K562 (cell line): ENCODE data around the gene ELOB.

Experiments used
- CEBPB ChIP-seq: fragments of 450-650 bp; IDR thresholded peaks from 2 replicates; pipeline ENCODE4 v1.6.1; 2016; ENCODE audit warnings: missing genetic modification characterization, missing compliant biosample characterization
- MLLT1 ChIP-seq, 2 experiments: fragments of 450-650 bp; IDR thresholded peaks; 2 replicates each; pipeline ENCODE4 v1.6.1; 2016
- POLR2A ChIP-seq: fragments of 450-650 bp; conservative IDR thresholded peaks from 2 replicates; pipeline ENCODE4 v1.6.1; 2016
- TAF15 ChIP-seq: fragments of 200-400 bp; formaldehyde crosslinking; IDR thresholded peaks from 2 replicates; pipeline ENCODE4 v1.6.1; 2017; ENCODE audit warnings: mild to moderate bottlenecking, low read depth, low read length, moderate library complexity
- ZNF232 ChIP-seq: sonication (generic); formaldehyde crosslinking; IDR thresholded peaks from 2 replicates; pipeline ENCODE4 v1.8.0; 2022; ENCODE audit warnings: mild to moderate bottlenecking, missing genetic modification reagents
- ZNF311 ChIP-seq: fragments of 250-450 bp; sonication (Bioruptor Pico); IDR thresholded peaks from 2 replicates; pipeline ENCODE4 v1.4.0; 2020; ENCODE audit warnings: mild to moderate bottlenecking, moderate library complexity
- ZSCAN32 ChIP-seq: fragments of 450-650 bp; formaldehyde crosslinking; IDR thresholded peaks from 2 replicates; pipeline ENCODE4 v1.4.0; 2020; ENCODE audit warnings: mild to moderate bottlenecking, moderate library complexity
- TF ChIP-seq, protein P1 (sequence below): fragments of 250-450 bp; sonication (Bioruptor Pico); IDR thresholded peaks from 2 replicates; pipeline ENCODE4 v1.9.0; 2021; ENCODE audit warnings: mild to moderate bottlenecking, inconsistent platforms

DNA sequence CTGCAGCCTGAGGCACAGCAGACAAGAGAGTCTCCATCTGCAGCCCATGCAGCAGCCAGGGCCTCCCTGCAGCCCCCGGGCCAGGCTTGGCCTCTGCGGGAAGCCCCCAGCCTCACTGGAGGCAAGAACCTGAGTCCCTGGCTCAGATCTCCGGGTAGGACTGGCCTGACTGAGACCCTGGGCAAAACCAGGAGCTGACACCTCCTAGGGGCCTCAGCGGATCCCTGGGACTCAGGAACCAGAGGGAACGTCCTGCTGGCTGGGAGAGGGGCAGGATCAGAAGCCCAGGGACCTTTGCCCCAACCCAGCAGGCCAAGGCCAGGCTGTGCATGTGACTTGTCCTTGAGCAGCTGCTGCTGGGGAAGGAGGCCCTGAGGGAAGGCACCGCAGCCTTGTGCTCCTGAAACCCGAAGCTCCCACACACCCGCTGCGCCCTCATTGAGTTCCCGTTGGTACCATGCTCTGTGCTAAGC is 38.3 kb upstream of the ELOB start:
- TF ChIP-seq CEBPB (tag) (no peak), ZNF232 (CRISPR knock-in tag) (no peak), MLLT1 (IDR thresholded peaks at IDR 0.05) (no peak), POLR2A (no peak), ZNF311 (CRISPR knock-in tag) (no peak), TAF15 (no peak), ZSCAN32 (CRISPR knock-in tag) (no peak)
- TF ChIP-seq, protein P1, sequence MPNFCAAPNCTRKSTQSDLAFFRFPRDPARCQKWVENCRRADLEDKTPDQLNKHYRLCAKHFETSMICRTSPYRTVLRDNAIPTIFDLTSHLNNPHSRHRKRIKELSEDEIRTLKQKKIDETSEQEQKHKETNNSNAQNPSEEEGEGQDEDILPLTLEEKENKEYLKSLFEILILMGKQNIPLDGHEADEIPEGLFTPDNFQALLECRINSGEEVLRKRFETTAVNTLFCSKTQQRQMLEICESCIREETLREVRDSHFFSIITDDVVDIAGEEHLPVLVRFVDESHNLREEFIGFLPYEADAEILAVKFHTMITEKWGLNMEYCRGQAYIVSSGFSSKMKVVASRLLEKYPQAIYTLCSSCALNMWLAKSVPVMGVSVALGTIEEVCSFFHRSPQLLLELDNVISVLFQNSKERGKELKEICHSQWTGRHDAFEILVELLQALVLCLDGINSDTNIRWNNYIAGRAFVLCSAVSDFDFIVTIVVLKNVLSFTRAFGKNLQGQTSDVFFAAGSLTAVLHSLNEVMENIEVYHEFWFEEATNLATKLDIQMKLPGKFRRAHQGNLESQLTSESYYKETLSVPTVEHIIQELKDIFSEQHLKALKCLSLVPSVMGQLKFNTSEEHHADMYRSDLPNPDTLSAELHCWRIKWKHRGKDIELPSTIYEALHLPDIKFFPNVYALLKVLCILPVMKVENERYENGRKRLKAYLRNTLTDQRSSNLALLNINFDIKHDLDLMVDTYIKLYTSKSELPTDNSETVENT (CRISPR knock-in tag), result no peak
